CD4-positive, alpha-beta T cell treated with Interleukin-17A for 1 hour (primary cell): ENCODE data around the gene BID.
"Not testable (repeated sequence)": the region's sequence is repeated elsewhere in the genome, so short reads cannot be mapped to it uniquely, and the experiment has no call there.

Source experiments
- DNase-seq: peaks from one replicate; pipeline ENCODE4 v3.0.0-alpha.2; 2020

Gene BID

DNA sequence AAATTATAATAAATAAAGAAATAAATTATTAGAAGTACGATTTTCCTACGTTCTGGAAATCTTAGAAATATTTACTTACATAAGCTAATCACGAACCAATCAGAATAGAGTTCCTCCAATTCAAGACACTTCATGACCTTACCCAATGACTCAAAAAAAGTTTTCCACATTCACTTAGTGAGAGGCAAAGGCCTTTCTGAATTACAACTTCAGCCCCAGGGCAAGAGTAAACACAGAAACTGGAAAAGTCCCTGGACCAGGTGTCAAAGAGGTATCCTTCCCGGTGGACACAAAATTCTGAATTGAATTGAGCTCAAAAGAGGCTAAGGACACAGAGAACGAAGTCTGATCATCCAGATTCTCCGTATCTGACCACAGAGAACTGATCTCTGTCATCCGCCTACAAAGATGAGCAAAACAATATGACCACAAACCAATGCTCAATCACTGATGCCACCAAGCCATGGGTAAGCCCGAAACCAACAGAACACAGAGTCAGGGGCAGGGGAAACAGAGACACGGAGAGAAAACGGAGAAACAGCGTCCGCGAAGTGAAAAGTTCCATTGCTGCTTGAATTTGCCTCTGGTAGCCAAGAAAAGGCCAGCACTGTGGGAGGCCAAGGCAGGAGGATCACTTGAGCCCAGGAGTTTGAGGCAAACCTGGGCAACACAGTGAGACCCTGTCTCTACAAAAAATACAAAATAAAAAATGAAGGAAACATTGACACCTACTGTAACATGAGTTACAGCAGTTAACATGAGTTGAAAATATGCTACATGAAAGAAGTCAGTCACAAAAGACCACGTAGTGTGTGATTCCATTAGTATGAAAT lies 6.8 kb downstream of the BID start:
- DNase-seq = peak; percentile 67

DNA sequence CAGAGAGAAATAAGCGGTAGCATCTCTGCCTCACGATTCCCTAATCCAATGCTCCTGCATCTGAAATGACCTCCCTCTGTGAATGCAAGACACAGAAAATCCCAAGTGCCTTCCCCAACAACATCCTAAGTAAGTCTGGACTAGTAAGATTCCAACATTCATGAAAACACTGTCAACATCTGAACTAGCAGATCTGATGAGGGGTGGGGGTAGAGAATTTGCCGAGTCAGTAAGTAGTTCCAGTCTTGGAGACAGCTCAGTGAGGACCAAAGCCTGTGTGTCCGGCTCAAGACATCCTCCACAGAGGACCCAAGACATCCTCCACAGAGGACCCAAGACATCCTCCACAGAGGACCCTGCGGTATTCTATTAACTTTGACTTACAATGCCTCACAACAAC lies 9.4 kb downstream of the BID start:
- DNase-seq = not testable (repeated sequence)

DNA sequence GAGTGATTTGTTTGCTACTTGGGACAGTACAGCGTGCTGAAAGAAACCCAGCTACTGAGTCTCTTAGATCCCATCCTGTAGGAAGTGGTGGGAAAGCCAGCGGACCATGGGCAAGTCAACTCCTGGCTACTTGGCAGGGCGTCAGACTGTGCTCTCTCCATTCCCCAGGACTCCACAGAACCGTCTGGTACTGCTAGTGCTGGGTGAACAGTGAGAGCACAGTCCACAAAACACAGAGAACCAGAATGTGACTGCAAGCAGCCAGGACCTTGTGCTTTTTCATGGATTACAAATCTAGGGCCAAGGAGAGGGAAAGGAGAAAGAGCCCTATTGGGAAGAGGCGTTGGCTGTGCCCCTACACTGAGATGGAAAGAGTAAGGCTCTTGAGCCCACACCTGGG lies 10.2 kb downstream of the BID start:
- DNase-seq = no peak

DNA sequence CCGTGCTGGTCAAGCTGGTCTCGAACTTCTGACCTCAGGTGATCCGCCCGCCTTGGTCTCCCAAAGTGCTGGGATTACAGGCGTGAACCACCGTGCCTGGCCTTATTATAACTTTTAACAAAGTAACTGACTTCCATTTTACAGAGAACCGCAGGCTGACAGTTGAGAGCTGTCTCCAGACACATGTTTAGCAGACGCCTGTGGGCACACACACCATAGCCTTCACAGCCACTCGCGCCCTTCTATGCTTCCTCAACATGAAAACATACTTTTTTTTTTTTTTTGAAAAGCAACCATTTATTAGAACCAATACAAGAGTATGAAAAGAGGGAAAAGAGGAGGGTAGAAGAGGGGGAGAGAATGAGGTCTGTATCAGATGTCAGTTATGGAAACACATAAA lies 10.8 kb downstream of the BID start:
- not testable (repeated sequence) for DNase-seq

DNA sequence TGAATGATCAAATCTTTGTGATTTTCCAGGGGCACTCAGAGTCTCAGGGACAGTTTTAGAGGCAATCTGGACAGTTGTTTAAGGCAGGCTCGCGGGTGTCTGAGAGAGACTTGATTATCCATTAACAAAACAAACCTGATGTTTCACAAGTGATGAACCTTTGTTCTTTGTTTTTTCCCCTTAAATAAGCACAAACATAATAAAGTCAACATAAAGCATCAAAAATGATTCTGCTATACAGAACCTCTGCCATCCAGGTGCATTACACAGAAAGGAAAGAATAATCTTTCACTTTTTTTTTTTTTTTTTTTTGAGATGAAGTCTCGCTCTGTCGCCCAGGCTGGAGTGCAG lies 13.2 kb downstream of the BID start:
- no peak for DNase-seq

DNA sequence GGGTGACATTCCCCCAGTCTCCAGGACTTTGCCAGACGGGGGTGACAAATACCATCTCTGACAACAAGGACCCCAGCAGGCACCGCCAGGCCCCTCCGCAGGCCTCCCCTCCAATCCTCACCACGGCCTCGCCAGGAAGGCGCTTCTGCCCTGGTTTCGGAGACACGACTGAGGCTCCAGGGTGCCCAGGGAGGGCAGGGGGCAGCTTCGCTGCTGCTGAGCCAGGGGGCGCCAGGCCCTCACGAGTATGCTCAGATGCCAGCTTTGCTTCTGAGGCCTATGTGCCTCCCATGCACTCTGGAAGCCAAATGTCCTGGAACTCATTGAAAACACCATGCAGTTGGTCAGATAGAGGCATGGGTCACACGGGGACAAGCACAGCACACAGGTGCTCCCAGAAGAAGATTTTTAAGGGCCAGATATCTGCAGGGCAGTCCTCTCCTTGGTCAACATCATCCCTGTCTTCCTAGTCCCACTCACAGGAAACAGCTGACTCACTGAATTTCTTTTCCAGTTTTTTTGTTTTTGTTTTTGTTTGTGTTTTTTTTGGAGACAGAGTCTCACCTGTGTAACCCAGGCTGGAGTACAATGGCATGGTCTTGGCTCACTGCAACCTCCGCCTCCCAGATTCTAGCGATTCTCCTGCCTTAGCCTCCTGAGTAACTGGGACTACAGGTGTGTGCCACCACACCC lies 19.9 kb downstream of the BID start:
- DNase-seq = peak; percentile 39

DNA sequence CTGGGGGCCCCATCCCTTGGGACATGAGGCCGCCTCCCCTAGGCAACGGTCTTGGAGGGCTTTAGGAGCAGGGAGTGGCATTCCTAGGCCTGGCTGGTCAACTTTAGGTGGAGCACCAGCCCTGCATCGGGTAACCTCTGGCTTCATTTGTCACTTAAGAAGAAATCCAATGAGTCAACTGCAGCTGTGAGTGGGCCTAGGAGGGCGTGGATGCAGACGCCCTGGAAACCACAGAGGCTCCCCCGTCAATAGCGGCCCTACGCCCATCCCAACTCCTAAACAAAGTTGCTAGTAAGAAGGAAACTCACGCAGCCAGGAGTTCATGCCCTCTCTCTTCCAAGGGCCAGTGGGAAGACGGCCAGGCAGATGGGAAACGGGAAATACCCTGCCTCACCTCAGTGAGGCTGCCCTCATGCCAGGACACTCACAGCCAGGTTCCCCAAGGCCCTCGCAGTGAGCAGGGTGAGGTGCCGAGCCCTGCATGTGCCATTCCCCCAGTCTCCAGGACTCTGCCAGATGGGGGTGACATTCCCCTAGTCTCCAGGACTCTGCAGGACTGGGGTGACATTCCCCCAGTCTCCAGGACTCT lies 20.8 kb downstream of the BID start:
- DNase-seq = no peak

DNA sequence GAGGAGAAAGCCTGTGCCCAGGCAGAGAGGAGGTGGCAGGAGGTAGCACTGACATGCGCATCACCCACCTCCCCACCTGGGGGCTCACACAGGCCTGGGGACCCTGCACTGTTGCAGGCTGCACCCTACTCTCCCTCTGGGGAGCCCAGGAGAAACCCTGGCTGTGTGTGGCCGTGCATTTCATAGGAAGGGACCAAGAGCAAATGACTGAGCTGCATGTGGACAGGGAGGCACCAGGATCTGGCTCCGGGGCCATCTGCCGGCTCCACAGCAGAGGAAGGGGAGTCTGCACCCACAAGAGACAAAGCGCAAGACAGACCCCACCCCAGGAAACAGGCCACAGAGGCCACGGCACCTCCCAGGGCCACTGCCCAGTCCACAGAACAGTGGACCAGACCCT lies 22.7 kb downstream of the BID start:
- no peak for DNase-seq

DNA sequence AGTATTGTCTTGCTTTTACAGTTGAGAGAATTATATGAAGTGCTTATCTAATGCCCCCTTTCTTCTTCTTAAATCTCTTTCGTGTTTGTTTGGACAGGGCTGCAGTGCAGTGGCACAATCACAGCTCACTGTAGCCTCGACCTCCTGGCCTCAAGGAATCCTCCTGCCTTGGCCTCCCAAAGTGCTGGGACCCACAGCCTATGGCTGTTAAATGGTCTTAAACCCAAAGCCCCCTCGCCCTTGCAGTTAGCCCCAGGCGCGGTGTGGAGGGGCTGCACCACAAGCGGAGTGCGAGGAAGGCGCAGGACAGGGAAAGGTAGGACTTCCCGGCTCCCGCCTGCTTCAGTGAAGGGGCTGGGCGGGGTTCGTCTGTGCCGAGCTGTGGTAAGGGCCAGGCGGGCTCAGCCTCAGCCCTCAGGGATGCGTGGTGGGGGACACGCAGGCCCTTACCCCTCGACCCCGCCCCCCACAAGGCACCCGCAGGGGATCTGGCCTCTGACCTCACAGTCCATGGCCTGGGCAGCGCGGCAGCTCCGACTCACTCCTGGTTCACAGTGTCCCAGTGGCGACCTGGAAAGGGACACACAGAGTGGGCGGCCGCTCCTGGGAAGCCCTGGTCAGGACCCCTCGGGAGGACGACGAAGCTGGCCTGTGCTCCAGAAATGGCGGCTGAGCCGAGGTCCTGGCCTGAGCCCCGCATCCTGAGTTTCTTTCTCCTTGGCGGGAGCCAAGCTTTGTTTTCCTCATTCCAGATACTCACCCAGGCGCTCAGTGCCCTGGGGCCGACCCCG lies 24.5 kb downstream of the BID start:
- no peak for DNase-seq

DNA sequence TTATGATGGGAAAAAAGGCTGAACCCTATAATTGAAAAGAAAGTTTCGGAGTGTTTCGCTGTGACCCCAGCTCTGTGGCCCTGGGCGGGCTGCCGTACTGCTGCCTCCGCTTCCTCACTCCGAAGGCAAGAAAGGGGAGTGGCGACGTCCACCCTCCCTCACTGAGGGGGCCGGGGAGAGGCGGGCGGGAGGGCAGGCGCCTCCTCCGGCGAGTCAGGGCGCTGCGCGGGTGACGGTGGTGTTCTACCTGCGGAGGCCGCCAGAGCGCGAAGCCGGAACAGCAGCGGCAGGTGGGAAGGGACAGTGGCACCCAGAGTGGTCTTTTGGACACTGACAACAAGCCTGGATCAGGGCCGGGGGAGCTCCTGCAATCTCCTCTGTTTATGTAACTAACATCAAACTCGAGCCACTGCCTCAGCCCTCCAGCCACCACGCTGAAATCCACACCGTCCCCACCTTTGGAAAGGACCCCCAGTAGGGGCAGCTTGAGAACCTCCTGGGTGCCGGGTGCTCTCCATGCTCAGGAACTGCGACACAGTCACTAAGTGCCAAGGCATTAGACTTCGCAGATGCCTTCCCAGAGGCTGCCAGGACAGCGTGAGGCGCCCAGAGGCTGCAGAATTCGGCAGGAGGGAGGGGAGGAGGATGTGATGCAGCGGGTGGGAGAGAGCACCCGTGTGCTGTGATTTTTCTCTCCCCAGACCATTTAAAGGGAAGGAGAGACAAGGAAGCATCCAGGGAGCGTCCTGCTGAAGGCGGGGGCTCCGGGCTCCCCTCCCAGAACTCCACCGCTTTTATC lies 25.5 kb downstream of the BID start:
- no peak for DNase-seq

DNA sequence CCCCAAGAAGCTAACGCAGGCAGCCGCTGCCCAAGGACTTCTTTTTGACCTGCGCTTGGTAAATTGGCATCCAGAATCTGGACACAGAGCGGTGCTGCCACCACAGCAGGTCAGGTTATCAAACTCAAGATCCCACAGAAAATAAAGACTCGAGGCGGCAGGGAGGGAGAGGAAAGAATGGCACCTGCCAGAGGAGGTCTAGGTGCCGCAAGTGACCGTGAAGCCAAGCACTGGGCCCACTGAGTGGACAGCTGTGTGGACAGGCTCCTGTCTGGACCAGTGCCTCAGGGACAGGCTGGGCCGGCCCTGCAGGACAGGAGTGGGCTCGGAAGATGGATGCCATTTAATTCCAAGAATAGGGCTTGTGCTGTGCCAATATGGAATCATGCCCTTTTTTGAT lies 27.4 kb downstream of the BID start:
- no peak for DNase-seq

DNA sequence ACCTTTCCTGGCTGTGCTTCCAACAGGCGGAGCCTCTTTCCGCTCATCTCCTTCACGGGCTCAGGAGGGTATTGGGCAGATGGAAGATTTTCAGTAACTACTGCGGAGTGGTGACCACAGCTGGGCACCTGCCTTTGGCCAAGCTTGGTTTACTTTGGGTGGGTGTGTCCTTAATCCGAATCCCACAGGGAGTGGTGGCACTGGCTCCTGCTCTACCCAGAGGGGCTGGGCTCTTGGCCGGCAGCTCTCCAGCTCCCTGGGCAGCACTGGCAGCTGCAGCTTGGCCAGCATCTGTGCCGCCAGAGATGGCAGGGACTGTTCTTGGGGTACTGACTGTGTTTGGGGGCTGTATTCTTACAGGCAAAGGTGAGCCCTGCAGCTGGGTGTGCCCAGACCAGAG lies 29.8 kb downstream of the BID start:
- DNase-seq = no peak

DNA sequence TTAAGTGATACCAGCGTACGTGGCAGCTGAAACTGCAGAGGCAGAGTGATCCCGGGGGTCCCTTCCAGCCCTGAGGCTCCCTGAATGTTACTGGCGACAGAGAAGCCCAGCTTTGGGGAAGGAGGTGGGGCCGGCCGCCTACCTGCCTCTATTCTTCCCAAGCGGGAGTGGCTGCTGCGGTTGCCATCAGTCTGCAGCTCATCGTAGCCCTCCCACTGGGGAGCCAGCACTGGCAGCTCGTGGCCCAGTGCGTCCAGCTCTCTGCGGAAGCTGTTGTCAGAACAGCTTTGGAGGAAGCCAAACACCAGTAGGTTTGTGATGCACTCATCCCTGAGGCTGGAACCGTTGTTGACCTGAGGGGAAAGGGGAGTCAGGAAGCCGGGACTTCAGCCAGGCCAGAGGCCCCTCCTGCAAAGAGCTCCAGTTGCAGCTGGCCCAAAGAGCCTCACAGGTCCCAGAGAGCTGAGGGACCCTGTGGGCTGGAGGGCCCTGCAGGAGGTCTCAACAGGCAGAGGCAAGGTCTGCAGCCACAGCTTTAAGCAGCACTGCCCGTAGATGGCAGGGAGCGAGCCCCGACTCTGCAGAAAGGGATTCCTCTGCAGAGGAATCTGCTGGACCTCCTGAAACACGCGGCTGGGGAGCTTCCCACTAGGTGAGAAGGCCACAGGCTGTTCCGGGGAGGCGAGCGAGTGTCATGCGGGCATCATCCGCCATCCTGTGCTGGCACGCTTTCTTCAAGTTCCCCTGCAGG lies 30.4 kb downstream of the BID start:
- DNase-seq = no peak

DNA sequence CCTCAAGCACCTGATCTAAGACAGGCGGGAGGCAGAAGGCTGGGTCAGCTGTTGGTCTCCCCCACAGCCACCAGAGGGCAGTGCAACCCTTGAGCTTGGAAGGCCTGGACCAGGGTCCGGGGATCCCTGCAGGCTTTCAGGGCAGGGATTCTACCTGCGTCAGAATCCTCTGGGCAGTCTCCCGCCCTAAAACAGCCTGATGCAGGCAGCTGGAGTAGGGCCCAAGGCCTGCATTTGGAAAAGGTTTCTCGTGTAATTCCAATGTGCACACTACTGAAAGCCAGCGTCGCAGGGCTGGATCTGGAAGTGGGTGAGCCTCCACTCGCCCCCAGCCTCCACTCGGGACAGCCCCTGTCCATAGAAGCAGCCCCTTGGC lies 31.8 kb downstream of the BID start:
- DNase-seq = peak; percentile 73

DNA sequence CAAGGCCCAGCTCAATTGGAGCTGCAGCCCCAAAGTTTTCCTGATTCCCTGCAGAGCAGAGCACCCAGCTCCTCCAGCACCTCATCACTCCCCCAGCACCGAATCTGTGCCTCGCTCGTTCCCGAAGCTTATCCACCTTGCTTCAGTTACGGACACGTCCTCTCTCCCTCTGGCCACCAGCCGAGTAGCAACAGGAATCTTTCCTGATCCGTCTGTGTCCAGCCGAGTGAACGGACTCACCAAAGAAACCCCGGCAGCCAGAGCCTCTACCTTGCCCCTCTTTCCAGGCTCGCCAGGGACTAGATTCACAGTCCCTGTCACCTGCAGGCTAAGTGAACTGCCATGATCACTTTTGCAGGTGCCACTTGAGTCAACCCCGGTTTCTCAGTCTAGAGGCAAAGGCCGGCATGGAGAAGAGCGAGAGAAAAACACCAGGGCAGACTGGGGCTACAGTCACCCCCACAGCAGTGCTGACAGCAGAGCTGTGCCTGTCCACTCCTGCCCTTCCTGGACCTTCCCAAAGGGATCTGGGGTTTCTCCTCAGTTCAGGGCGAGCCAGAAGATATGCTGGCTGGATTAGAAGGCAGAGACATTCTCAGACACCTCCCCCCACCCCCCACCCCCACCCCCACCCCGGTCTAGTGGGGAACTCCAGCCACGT lies 32.3 kb downstream of the BID start:
- no peak for DNase-seq

DNA sequence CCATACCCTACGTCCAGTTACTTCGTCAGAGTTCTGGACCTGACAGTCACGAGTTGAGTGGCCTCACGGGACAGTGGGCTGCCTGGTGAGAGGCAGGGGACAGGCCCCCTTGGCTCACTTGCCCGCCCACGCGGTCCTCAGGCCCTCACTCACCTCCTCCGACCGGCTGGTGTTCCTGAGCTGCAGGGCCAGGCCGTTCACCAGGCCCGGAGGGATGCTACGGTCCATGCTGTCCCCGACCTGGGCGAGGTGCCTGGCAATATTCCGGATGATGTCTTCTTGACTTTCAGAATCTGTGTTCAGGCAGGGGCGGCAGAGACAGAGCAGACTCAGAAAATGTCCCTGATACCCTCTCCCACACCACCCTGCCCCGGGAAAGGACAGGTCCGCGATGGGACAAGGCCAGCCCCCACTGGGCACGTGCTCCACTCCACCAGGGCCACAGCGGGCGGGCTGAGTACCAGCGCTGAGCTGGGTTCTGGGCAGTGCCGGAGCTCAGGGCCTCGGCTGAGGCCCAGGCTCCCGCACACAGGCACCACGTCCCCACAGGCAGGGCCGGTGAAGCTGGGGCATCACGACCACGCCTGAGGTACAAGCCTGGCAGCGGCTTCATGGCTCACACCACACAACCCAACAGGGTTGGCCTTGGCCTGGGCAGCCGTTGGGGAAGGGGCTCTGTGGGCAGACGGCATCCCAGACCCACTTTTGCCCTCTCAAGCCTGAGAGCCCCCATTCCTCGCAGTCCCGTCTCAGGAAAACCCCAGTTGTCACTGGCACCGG lies 34.9 kb downstream of the BID start:
- DNase-seq = no peak

DNA sequence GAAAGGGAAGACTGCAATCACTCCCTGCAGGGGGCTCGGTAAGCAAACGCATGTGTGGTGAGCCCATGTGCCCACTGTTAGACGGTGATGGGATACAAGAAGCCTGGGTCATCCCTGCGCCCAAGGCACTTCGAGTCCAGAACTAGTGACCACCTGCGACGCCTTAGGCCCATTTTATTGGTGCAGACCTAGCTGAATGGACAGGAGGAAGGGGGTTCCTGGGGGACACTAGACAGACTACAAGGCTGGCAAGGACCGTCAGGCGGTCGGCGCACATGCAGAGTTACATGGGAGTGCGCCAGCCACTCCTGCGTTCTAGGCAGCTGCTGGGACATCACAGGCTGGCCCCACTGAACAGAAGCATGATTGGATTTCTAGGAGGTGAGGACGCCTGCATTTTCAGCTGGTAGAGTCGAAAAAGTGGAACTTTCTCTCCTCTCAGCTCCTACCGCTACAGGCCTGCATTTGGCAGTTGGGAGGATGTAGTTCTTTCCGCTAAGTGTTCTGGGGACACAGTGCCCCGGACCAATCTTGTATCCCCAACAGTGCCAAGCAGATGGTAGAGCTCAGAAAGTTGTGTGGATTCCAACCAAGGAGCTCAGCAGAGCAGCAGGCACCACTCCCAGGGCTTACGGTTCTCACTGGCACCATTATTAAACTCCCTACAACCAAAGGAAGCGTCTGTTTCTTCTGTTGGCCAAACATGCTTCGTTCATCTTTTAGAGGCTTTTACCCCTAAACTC lies 35.7 kb downstream of the BID start:
- DNase-seq = no peak

DNA sequence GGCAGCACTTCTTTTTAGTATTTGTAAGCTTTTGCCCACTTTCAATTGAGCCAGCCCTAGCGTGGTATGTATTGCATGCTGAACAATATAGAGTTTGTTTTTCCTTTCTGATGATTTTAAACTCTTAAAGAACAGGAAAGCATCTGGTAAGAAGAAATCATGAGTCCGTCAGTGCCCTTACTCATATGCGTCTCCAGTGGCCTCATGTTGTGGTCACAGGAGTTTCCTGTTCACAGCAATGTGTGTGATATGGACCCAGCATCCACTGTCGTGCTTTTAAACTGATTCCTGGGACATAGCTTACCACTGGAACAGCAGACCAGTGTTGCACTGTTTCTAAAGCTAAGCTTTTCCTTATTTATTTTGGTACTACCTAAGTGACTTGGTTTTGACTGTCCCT lies 40.1 kb downstream of the BID start:
- DNase-seq = peak; percentile 25

DNA sequence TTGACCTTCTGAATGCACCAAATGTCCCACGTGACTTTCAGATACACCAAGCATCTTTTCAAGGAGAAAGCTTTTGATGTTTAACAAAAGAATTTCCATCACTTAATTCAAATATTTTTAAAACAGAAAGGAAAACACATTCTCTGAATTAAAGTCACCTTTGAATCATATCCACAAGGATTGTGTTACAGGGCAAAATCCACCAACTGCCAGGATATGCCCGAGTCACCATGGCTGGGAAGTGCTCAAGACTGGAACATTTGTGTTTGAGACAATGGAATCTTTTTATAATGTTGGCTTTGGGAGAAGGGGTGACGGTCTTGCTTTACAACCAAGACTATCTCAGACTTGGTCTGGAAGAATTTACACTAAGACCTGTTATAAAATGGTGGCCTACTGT lies 40.8 kb downstream of the BID start:
- DNase-seq = no peak
